ENCODE measurements around the gene DPP10.

Gene DPP10

DNA sequence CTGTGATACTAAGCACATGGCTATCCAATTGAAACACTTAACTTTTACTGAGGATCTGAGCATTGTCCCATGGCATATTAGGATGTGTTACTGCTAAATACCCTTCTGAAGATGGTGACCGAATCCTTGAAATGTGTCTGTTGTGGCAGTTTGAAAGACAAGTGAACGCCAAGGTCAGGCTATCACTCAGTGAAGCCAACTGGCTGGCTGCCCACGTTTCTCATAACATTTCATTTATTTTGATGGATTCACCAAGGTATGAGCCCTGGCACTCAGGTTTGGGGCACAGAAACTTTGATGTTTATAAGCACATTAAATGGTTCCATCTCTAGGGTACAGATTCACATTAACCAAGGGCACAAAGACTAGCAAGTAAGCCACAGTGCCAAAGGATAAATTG lies 850.3 kb downstream of the DPP10 start:
- H3K27ac ChIP-seq (ENCODE audit: low read depth, low read length, severe bottlenecking), result no peak overlapping the region
- no peaks in the 10 kb centered on the region for H3K36me3 ChIP-seq (ENCODE audit: control insufficient read depth, insufficient read depth, low read length)
- WGBS, 2 experiments (ENCODE audit: insufficient coverage in 2 of 2), result 85 to 98% methylated on average over 3 of the region's 3 CpGs
- H3K4me1 ChIP-seq (ENCODE audit: control insufficient read depth, insufficient read depth, low read length, poor library complexity, severe bottlenecking), result no peaks in the 10 kb centered on the region
- no peak overlapping the region for H3K4me3 ChIP-seq (ENCODE audit: extremely low read depth, insufficient read depth, low read length, poor library complexity, severe bottlenecking)
- no peaks in the 10 kb centered on the region for H3K9me3 ChIP-seq (ENCODE audit: control insufficient read depth, low read length)

DNA sequence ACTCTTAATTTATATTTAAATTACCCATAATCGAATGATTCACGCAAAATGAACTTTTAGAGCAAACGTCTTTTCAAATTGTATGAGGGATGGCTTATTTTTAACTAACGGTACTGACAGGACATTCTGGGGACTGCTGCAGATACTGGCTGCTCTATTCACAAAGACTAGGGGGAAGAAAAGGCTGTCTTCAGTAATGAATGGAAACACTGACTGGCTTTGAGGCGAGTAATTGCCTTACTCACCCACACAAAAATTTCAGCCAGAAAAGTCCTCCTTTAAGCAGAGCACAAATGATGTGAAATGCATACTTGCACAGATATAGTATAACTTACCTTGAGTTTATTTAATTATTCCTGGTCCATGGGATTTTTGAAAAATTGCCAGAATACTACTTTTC lies 852.6 kb downstream of the DPP10 start:
- WGBS, 2 experiments (ENCODE audit: insufficient coverage in 2 of 2), result 50 to 71% methylated on average over 1 of the region's 5 CpGs
- H3K36me3 ChIP-seq (ENCODE audit: control insufficient read depth, insufficient read depth, low read length), result no peaks in the 10 kb centered on the region
- H3K4me3 ChIP-seq (ENCODE audit: extremely low read depth, insufficient read depth, low read length, poor library complexity, severe bottlenecking), result no peak overlapping the region
- H3K4me1 ChIP-seq (ENCODE audit: control insufficient read depth, insufficient read depth, low read length, poor library complexity, severe bottlenecking), result no peaks in the 10 kb centered on the region
- H3K27ac ChIP-seq (ENCODE audit: low read depth, low read length, severe bottlenecking), result peak overlapping the region; percentile 73
- H3K9me3 ChIP-seq (ENCODE audit: control insufficient read depth, low read length), result no peaks in the 10 kb centered on the region

DNA sequence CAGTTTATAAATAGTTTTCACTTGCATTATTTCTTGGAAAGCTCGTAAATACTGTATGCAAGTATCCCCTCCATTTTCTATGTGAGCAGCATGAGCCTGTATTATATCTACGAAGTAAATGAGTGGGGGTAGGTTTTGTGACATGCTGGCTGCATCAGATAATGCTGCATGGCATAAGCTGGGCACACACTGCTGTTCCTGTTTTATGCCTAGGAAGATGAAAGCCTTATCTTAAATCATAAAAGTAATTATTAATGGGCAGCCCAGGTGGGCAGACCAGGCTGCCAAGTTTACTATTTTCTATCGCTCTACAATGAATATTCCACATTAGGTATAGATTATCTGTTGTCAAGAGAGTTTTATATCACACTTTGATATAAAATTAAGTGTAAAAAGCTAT lies 854.6 kb downstream of the DPP10 start:
- WGBS, 2 experiments (ENCODE audit: insufficient coverage in 2 of 2), result no CpG with 5 or more reads among the region's 3 CpGs

DNA sequence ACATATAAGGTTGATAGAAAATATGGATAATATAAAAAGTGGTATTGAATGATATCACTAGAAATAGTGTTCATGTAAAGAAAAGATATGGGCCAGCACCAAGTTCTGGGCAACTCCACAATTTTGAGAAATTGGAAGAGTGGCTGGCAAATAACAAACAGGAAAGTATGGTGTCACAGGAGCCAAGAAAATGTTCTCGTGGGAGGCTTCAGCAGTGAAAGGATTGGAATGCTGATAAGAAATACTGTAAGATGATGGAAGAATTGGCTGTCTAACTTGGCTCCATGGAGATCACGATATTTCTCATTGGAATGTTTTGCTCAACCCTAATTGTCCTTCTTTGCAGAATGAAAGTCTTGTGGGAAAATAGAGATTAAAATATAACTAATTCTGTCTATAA lies 856.8 kb downstream of the DPP10 start:
- Histone ChIP-seq H3K36me3 (ENCODE audit: control insufficient read depth, insufficient read depth, low read length) (no peaks in the 10 kb centered on the region), H3K9me3 (ENCODE audit: control insufficient read depth, low read length) (no peaks in the 10 kb centered on the region), H3K27ac (ENCODE audit: low read depth, low read length, severe bottlenecking) (no peak overlapping the region), H3K4me3 (ENCODE audit: extremely low read depth, insufficient read depth, low read length, poor library complexity, severe bottlenecking) (no peak overlapping the region), H3K4me1 (ENCODE audit: control insufficient read depth, insufficient read depth, low read length, poor library complexity, severe bottlenecking) (no peaks in the 10 kb centered on the region)
- WGBS, 2 experiments (ENCODE audit: insufficient coverage in 2 of 2), result 66 to 100% methylated on average over 1 to 2 of the region's 2 CpGs

More for the DNA sequence above, 854.6 kb downstream of the DPP10 start:
- Histone ChIP-seq H3K27ac (ENCODE audit: low read depth, low read length, severe bottlenecking) (no peak overlapping the region), H3K4me1 (ENCODE audit: control insufficient read depth, insufficient read depth, low read length, poor library complexity, severe bottlenecking) (no peaks in the 10 kb centered on the region), H3K9me3 (ENCODE audit: control insufficient read depth, low read length) (no peaks in the 10 kb centered on the region), H3K36me3 (ENCODE audit: control insufficient read depth, insufficient read depth, low read length) (no peaks in the 10 kb centered on the region), H3K4me3 (ENCODE audit: extremely low read depth, insufficient read depth, low read length, poor library complexity, severe bottlenecking) (no peak overlapping the region)

DNA sequence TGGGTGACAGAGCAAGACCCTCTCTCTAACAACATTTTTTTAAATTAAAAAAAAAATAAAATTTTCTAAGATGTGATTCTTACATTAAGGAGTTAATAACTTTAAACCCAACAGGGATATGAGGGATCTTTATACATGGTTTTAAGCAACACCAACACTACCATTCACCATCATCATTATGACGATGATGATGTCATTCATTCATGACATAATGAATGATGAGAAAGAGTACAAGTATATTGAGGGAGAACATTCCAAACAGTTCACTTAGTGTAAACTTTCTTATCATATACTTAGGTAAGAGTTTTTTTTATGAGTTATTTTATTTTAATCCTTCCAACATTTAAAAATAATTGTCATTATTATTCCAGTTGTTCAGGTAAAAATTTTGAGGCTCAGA lies 863.3 kb downstream of the DPP10 start:
- H3K36me3 ChIP-seq (ENCODE audit: control insufficient read depth, insufficient read depth, low read length), result no peaks in the 10 kb centered on the region
- no CpG with 5 or more reads among the region's 1 CpG for WGBS, 2 experiments (ENCODE audit: insufficient coverage in 2 of 2)
- no peak overlapping the region for H3K27ac ChIP-seq (ENCODE audit: low read depth, low read length, severe bottlenecking)
- H3K4me1 ChIP-seq (ENCODE audit: control insufficient read depth, insufficient read depth, low read length, poor library complexity, severe bottlenecking), result no peaks in the 10 kb centered on the region
- no peak overlapping the region for H3K4me3 ChIP-seq (ENCODE audit: extremely low read depth, insufficient read depth, low read length, poor library complexity, severe bottlenecking)
- H3K9me3 ChIP-seq (ENCODE audit: control insufficient read depth, low read length), result no peaks in the 10 kb centered on the region

DNA sequence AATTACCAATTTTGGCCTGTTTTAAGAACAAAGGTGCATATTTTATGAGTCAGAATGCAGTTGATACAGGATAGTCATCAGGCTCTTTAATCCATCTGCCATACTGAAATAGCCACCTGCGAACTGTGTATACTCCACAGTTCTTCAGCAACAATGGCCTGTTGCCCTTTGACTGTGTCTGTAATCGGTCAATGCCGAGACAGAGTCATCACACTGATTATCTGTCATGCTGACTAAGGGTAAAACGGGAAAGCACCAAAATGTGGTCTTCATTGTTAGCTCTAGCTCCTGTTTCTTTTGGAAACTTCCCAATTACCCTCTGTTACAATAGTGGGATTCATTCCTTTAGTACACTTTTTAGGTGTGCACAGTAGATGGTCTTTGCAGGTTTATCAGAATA lies 871.7 kb downstream of the DPP10 start:
- H3K27ac ChIP-seq (ENCODE audit: low read depth, low read length, severe bottlenecking), result no peak overlapping the region
- no peaks in the 10 kb centered on the region for H3K4me1 ChIP-seq (ENCODE audit: control insufficient read depth, insufficient read depth, low read length, poor library complexity, severe bottlenecking)
- H3K36me3 ChIP-seq (ENCODE audit: control insufficient read depth, insufficient read depth, low read length), result no peaks in the 10 kb centered on the region
- H3K4me3 ChIP-seq (ENCODE audit: extremely low read depth, insufficient read depth, low read length, poor library complexity, severe bottlenecking), result no peak overlapping the region
- WGBS, 2 experiments (ENCODE audit: insufficient coverage in 2 of 2), result 76 to 92% methylated on average over 3 to 4 of the region's 4 CpGs
- no peaks in the 10 kb centered on the region for H3K9me3 ChIP-seq (ENCODE audit: control insufficient read depth, low read length)

DNA sequence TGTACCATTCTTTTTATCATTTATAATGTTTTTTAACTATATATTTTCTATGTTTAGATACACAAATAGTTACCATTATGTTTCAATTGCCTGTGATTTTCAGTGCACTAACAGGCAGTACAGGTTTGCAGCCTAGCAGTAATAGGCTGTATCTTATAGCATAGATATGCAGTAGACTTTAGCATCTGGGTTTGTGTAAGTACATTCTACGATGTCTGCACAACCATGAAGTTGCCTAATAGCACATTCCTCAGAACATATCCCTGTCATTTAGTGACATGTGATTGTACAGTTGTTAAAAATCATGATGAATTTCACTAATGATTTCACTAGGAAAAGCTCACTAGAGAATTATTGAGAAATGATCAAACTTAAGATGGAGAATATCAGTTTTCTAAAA lies 884.6 kb downstream of the DPP10 start:
- no peaks in the 10 kb centered on the region for H3K4me1 ChIP-seq (ENCODE audit: control insufficient read depth, insufficient read depth, low read length, poor library complexity, severe bottlenecking)
- WGBS, 2 experiments (ENCODE audit: insufficient coverage in 2 of 2), result no CpG with 5 or more reads among the region's 1 CpG
- H3K36me3 ChIP-seq (ENCODE audit: control insufficient read depth, insufficient read depth, low read length), result no peaks in the 10 kb centered on the region

DNA sequence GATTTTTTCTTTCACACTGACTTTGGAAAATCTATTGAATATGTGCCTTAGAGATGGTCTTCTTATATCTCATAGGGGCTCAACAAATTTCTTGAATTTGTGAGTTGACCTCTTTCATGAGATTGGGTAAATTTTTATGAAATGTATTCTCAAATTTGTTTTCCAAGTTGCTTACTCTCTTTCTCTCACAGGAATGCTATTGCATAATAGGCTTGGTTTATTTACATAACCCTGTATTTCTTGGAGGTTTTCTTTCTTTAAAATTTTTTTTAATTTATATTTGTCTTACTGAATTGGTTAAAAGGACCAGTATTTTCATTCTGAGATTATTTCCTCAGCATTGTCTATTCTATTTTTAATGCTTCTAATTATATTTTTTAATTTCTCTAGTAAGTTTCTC lies 917.1 kb downstream of the DPP10 start:
- Histone ChIP-seq H3K4me1 (ENCODE audit: control insufficient read depth, insufficient read depth, low read length, poor library complexity, severe bottlenecking) (peaks cover 3% of the 10 kb centered on the region), H3K9me3 (ENCODE audit: control insufficient read depth, low read length) (peaks cover 16% of the 10 kb centered on the region), H3K4me3 (ENCODE audit: extremely low read depth, insufficient read depth, low read length, poor library complexity, severe bottlenecking) (no peak overlapping the region), H3K27ac (ENCODE audit: low read depth, low read length, severe bottlenecking) (no peak overlapping the region), H3K36me3 (ENCODE audit: control insufficient read depth, insufficient read depth, low read length) (no peaks in the 10 kb centered on the region)

More for the DNA sequence above, 884.6 kb downstream of the DPP10 start:
- H3K27ac ChIP-seq (ENCODE audit: low read depth, low read length, severe bottlenecking), result no peak overlapping the region
- no peak overlapping the region for H3K4me3 ChIP-seq (ENCODE audit: extremely low read depth, insufficient read depth, low read length, poor library complexity, severe bottlenecking)
- no peaks in the 10 kb centered on the region for H3K9me3 ChIP-seq (ENCODE audit: control insufficient read depth, low read length)

DNA sequence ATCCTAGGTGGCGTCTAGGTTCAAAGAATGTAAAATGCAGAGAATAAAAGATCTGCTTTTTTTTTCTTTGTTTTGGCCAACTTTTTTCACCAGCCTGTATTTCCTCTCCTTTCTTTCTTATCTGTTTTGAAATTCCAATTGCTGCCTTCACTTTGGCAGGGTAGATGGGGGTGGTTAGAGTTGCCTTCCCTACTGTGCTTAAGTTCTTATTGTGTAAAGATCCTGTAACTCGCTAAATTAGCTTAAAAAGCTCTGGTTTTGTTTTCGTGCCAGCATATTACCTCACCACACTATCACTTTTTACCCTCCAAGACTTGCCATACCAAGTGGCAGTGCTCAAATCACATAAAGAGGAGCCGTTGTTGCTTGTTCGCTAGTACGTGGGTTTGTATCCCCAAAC lies 921.7 kb downstream of the DPP10 start:
- no peaks in the 10 kb centered on the region for H3K36me3 ChIP-seq (ENCODE audit: control insufficient read depth, insufficient read depth, low read length)
- H3K9me3 ChIP-seq (ENCODE audit: control insufficient read depth, low read length), result no peaks in the 10 kb centered on the region
- 0 to 61% methylated on average over 2 to 3 of the region's 6 CpGs for WGBS, 2 experiments (ENCODE audit: insufficient coverage in 2 of 2)
- peaks cover 3% of the 10 kb centered on the region for H3K4me1 ChIP-seq (ENCODE audit: control insufficient read depth, insufficient read depth, low read length, poor library complexity, severe bottlenecking)
- no peak overlapping the region for H3K4me3 ChIP-seq (ENCODE audit: extremely low read depth, insufficient read depth, low read length, poor library complexity, severe bottlenecking)
- peak overlapping the region; percentile 30 for H3K27ac ChIP-seq (ENCODE audit: low read depth, low read length, severe bottlenecking)

DNA sequence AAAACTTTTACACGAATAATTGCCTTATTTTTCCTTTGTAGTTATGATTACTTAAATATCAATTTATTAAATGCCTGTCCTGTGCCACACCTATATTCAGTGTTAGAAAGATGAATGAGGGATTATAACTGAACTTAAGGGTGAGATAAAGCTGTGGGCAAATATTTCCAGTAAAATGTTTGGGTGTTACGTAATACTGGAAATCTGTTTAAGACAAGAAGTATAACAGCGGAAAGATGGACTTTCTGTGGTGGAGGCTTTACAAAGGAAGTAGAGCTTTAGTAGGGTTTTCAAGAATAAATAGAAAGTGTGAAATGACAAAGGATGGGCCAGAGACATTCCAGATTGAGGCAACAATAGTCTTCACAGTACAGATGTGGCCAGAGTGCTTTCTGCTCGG lies 927.0 kb downstream of the DPP10 start:
- Histone ChIP-seq H3K9me3 (ENCODE audit: control insufficient read depth, low read length) (peaks cover 17% of the 10 kb centered on the region), H3K36me3 (ENCODE audit: control insufficient read depth, insufficient read depth, low read length) (no peaks in the 10 kb centered on the region), H3K27ac (ENCODE audit: low read depth, low read length, severe bottlenecking) (no peak overlapping the region), H3K4me3 (ENCODE audit: extremely low read depth, insufficient read depth, low read length, poor library complexity, severe bottlenecking) (no peak overlapping the region), H3K4me1 (ENCODE audit: control insufficient read depth, insufficient read depth, low read length, poor library complexity, severe bottlenecking) (peaks cover 2% of the 10 kb centered on the region)
- WGBS, 2 experiments (ENCODE audit: insufficient coverage in 2 of 2), result 89 to 100% methylated on average over 1 to 3 of the region's 4 CpGs

DNA sequence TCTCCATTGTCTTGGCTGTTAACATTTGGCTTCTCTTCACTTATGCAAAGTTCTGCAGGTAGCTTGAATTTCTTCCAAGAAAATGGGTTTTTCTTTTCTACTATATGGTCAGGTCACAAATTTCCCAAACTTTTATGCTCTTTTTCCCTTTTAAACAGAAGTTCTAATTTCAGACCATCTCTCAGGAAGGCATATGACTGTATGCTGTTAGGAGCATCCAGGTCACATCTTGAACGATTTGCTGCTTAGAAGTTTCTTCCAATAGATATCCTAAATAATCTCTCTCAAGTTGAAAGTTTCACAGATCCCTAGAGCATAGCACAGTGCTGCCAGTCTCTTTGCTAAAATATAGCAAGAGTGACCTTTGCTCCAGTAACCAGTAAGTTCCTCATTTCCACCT lies 932.5 kb downstream of the DPP10 start:
- Histone ChIP-seq H3K4me1 (ENCODE audit: control insufficient read depth, insufficient read depth, low read length, poor library complexity, severe bottlenecking) (no peaks in the 10 kb centered on the region), H3K27ac (ENCODE audit: low read depth, low read length, severe bottlenecking) (no peak overlapping the region), H3K4me3 (ENCODE audit: extremely low read depth, insufficient read depth, low read length, poor library complexity, severe bottlenecking) (no peak overlapping the region), H3K36me3 (ENCODE audit: control insufficient read depth, insufficient read depth, low read length) (no peaks in the 10 kb centered on the region), H3K9me3 (ENCODE audit: control insufficient read depth, low read length) (peaks cover 22% of the 10 kb centered on the region)
- WGBS, 2 experiments (ENCODE audit: insufficient coverage in 2 of 2), result 78 to 100% methylated on average over 1 of the region's 1 CpG

DNA sequence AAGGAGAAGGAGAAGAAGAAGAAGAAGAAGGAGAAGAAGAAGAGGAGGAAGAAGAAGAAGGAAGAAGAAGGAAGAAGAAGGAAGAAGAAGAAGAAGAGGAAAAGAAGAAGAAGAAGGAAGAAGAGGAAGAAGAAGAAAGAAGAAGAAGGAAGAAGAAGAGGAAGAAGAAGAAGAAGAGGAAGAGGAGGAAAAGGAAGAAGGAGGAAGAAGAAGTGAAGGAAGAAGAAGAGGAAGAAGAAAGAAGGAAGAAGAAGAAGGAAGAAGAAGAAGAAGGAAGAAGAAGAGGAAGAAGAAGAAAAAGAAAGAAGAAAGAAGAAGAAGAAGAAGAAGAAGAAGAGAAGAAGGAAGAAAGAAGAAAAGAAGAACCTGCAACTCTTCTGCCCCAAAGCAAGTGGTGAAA lies 942.0 kb downstream of the DPP10 start:
- Histone ChIP-seq H3K4me1 (ENCODE audit: control insufficient read depth, insufficient read depth, low read length, poor library complexity, severe bottlenecking) (no peaks in the 10 kb centered on the region), H3K27ac (ENCODE audit: low read depth, low read length, severe bottlenecking) (no peak overlapping the region), H3K4me3 (ENCODE audit: extremely low read depth, insufficient read depth, low read length, poor library complexity, severe bottlenecking) (no peak overlapping the region), H3K36me3 (ENCODE audit: control insufficient read depth, insufficient read depth, low read length) (no peaks in the 10 kb centered on the region), H3K9me3 (ENCODE audit: control insufficient read depth, low read length) (peaks cover 7% of the 10 kb centered on the region)
